K562 (cell line): Measurements from ENCODE around the gene NSMF.

Source experiments
- CTCF ChIP-seq, 3 experiments: IDR thresholded peaks in 2 of 3; conservative IDR thresholded peaks in 1 of 3; 2 replicates each; pipeline ENCODE4 v1.5.1; 2011 to 2012; ENCODE audit warnings: low read length in 3 of 3, mild to moderate bottlenecking in 3 of 3, control low read depth in 2 of 3, improper control_type of control experiment in 1 of 3, inconsistent platforms in 1 of 3, low read depth in 1 of 3, mixed read lengths in 1 of 3, moderate library complexity in 1 of 3; ENCODE audit not compliant: insufficient read depth in 2 of 3
- E4F1 ChIP-seq: fragments of 250-450 bp; sonication (Bioruptor Pico); IDR thresholded peaks from 2 replicates; pipeline ENCODE4 v1.5.0; 2021; ENCODE audit warnings: mild to moderate bottlenecking, borderline replicate concordance
- HDAC2 ChIP-seq: fragments of 450-650 bp; IDR thresholded peaks from 2 replicates; pipeline ENCODE4 v1.6.1; 2016; ENCODE audit warnings: mild to moderate bottlenecking
- REST ChIP-seq, 2 experiments: fragments of 450-650 bp; formaldehyde crosslinking in 1 of 2; IDR thresholded peaks; 2 replicates each; pipeline versions ENCODE4 v1.4.0 to v1.6.1; 2014 to 2020; ENCODE audit warnings: mild to moderate bottlenecking in 2 of 2, borderline replicate concordance in 1 of 2, low read depth in 1 of 2
- SRSF3 ChIP-seq: fragments of 200-400 bp; formaldehyde crosslinking; IDR thresholded peaks from 2 replicates; pipeline ENCODE4 v1.6.1; 2016; ENCODE audit warnings: mild to moderate bottlenecking, low read length, moderate library complexity; ENCODE audit not compliant: insufficient read depth
- ZNF407 ChIP-seq: fragments of 450-650 bp; IDR thresholded peaks from 2 replicates; pipeline ENCODE4 v1.6.1; 2016; ENCODE audit warnings: low read depth

GRCh38 chr9:137445275-137445807, 13.8 kb downstream of the NSMF start:
- TF ChIP-seq HDAC2 (no peak), CTCF (IDR thresholded peaks at IDR 0.05 in 2 of 3, conservative IDR thresholded peaks at IDR 0.05 in 1 of 3; ENCODE audit: insufficient read depth in 2 of 3, low read depth in 1 of 3, low read length in 3 of 3) (peak; percentile 92 to 93 (median 93)), ZNF407 (no peak), SRSF3 (no peak), REST (IDR thresholded peaks at IDR 0.05; ENCODE audit: borderline replicate concordance) (peak; percentile 83; the same call in 1 of the 2 replicates), REST (CRISPR knock-in tag; IDR thresholded peaks at IDR 0.05; ENCODE audit: low read depth) (no peak), E4F1 (CRISPR knock-in tag) (no peak)
